HG02970 (cell line): ENCODE measurements around the gene TMEFF2.
"Not testable (repeated sequence)": the region's sequence is repeated elsewhere in the genome, so short reads cannot be mapped to it uniquely, and the experiment has no call there.

Experiments used
- ATAC-seq: cut with Tn5 transposase; IDR thresholded peaks from one replicate; pipeline ENCODE4 v1.9.1; 2021; ENCODE audit warnings: mild to moderate bottlenecking, moderate library complexity, moderate number of reproducible peaks; ENCODE audit not compliant: unreplicated experiment, low FRiP score

TMEFF2 gene

GRCh38 chr2:191942090-191942738 lies 252.5 kb downstream of the TMEFF2 start:
- no peak for ATAC-seq

- ATAC-seq, result no peak
Measured at GRCh38 chr2:191941376-191941929, 253.3 kb downstream of the TMEFF2 start.

- ATAC-seq, result no peak
Measured at GRCh38 chr2:191938779-191939178, 256.0 kb downstream of the TMEFF2 start.

GRCh38 chr2:191936882-191937405 lies 257.8 kb downstream of the TMEFF2 start:
- ATAC-seq, result no peak

GRCh38 chr2:191935247-191935646 lies 259.5 kb downstream of the TMEFF2 start:
- no peak for ATAC-seq

- peak; percentile 87 for ATAC-seq
Measured at GRCh38 chr2:191933307-191934105, 261.2 kb downstream of the TMEFF2 start.

- ATAC-seq, result no peak
Measured at GRCh38 chr2:191932286-191932685, 262.4 kb downstream of the TMEFF2 start.

- no peak for ATAC-seq
Measured at GRCh38 chr2:191931329-191931728, 263.4 kb downstream of the TMEFF2 start.

GRCh38 chr2:191930205-191930604 lies 264.5 kb downstream of the TMEFF2 start:
- no peak for ATAC-seq

GRCh38 chr2:191929288-191929687 lies 265.4 kb downstream of the TMEFF2 start:
- no peak for ATAC-seq

- ATAC-seq, result no peak
Measured at GRCh38 chr2:191927991-191928390, 266.7 kb downstream of the TMEFF2 start.

- no peak for ATAC-seq
Measured at GRCh38 chr2:191927319-191927867, 267.3 kb downstream of the TMEFF2 start.

GRCh38 chr2:191926671-191927070 lies 268.1 kb downstream of the TMEFF2 start:
- no peak for ATAC-seq

GRCh38 chr2:191923652-191923997 lies 271.1 kb downstream of the TMEFF2 start:
- ATAC-seq, result no peak

GRCh38 chr2:191922736-191923651 lies 271.7 kb downstream of the TMEFF2 start:
- ATAC-seq, result peak; percentile 95

GRCh38 chr2:191921650-191922049 lies 273.1 kb downstream of the TMEFF2 start:
- not testable (repeated sequence) for ATAC-seq

- ATAC-seq, result no peak
Measured at GRCh38 chr2:191920502-191920901, 274.2 kb downstream of the TMEFF2 start.

GRCh38 chr2:191917967-191918651 lies 276.6 kb downstream of the TMEFF2 start:
- ATAC-seq, result no peak

- ATAC-seq, result no peak
Measured at GRCh38 chr2:191917430-191917881, 277.3 kb downstream of the TMEFF2 start.
